IMR-90 (cell line): ENCODE measurements around the gene ITGA5. TPM values are rescaled to one million over a fixed set of nuclear protein-coding genes. Genes with fewer than 3 reads are reported as not detected.

Experiments
- ATAC-seq: fragments of 200-7000 bp; cut with Tn5 transposase; 2 replicates; pipeline ENCODE4 v1.9.1; 2020; ENCODE audit warnings: low read depth, mild to moderate bottlenecking, moderate library complexity
- BruUV-seq: library from RNA; stranded (reverse); fragments of 400-500 nt; replicated peaks from 2 replicates; lab custom pipeline; 2021; lab: Mats Ljungman, UMichigan
- CTCF ChIA-PET: fragments of 300-600 bp; formaldehyde crosslinking; extraction: SDS; loops from one replicate; lab custom pipeline; 2021; ENCODE audit warnings: antibody characterized with exemption; lab: Yijun Ruan, JAX
- POLR2A ChIA-PET: fragments of 300-600 bp; sonication (Branson Sonifier 250); formaldehyde crosslinking; loops from one replicate; lab custom pipeline; 2022; ENCODE audit warnings: antibody characterized with exemption; ENCODE audit not compliant: unreplicated experiment; lab: Charles Lee
- DNase-seq: peaks from one replicate; pipeline ENCODE4 v3.0.0; 2013
- H2AFZ ChIP-seq: replicated peaks from 2 replicates; pipeline ENCODE3; 2013; ENCODE audit warnings: low read length, mild to moderate bottlenecking; ENCODE audit not compliant: poor library complexity
- H2AK5ac ChIP-seq: 2 replicates; pipeline ENCODE4 v1.6.1; 2013; ENCODE audit warnings: low read depth, low read length, inconsistent platforms
- H2AK9ac ChIP-seq: replicated peaks from 2 replicates; pipeline ENCODE3; 2013; ENCODE audit warnings: mild to moderate bottlenecking, low read depth, low read length, moderate library complexity; ENCODE audit not compliant: poor library complexity
- H2BK120ac ChIP-seq: 2 replicates; pipeline ENCODE4 v1.6.1; 2013; ENCODE audit warnings: low read depth, low read length, inconsistent platforms
- H2BK15ac ChIP-seq: 3 replicates; pipeline ENCODE4 v1.6.1; 2013; ENCODE audit warnings: low read depth, low read length, inconsistent platforms
- H2BK20ac ChIP-seq: 2 replicates; pipeline ENCODE4 v1.6.1; 2013; ENCODE audit warnings: low read depth, mild to moderate bottlenecking, inconsistent platforms, low read length, moderate library complexity
- H2BK5ac ChIP-seq: 2 replicates; pipeline ENCODE4 v1.6.1; 2013; ENCODE audit warnings: mild to moderate bottlenecking, low read depth, low read length, inconsistent platforms; ENCODE audit not compliant: poor library complexity, severe bottlenecking
- H3K14ac ChIP-seq: replicated peaks from 2 replicates; pipeline ENCODE4 v1.6.1; 2013; ENCODE audit warnings: low read depth, low read length, inconsistent platforms
- H3K18ac ChIP-seq: 2 replicates; pipeline ENCODE4 v1.6.1; 2013; ENCODE audit warnings: low read depth, low read length, control low read depth
- H3K23ac ChIP-seq: 2 replicates; pipeline ENCODE4 v1.6.1; 2013; ENCODE audit warnings: low read depth, low read length, inconsistent platforms
- H3K27ac ChIP-seq: 2 replicates; pipeline ENCODE4 v1.5.1; 2013; ENCODE audit warnings: mild to moderate bottlenecking, control low read depth, low read length; ENCODE audit not compliant: insufficient read depth
- H3K27me3 ChIP-seq: 2 replicates; pipeline ENCODE4 v1.6.1; 2013; ENCODE audit warnings: low read length; ENCODE audit not compliant: control insufficient read depth, insufficient read depth
- H3K36me3 ChIP-seq: 2 replicates; pipeline ENCODE4 v1.6.1; 2013; ENCODE audit warnings: low read length, mixed read lengths; ENCODE audit not compliant: control insufficient read depth, insufficient read depth
- H3K4ac ChIP-seq: 2 replicates; pipeline ENCODE4 v1.6.1; 2013; ENCODE audit warnings: low read depth, low read length, inconsistent platforms
- H3K4me1 ChIP-seq: 2 replicates; pipeline ENCODE4 v1.6.1; 2013; ENCODE audit warnings: low read length, mixed read lengths; ENCODE audit not compliant: control insufficient read depth, insufficient read depth
- H3K4me2 ChIP-seq: 2 replicates; pipeline ENCODE4 v1.6.1; 2013; ENCODE audit warnings: low read depth, mild to moderate bottlenecking, control low read depth, low read length, moderate library complexity
- H3K4me3 ChIP-seq: 2 replicates; pipeline ENCODE4 v1.5.1; 2013; ENCODE audit warnings: low read depth, mild to moderate bottlenecking, control low read depth, low read length, moderate library complexity; ENCODE audit not compliant: insufficient read depth
- H3K56ac ChIP-seq: 2 replicates; pipeline ENCODE4 v1.6.1; 2013; ENCODE audit warnings: low read length, inconsistent platforms; ENCODE audit not compliant: insufficient read depth; ENCODE audit errors: extremely low read depth
- H3K79me1 ChIP-seq, 2 experiments: 2 replicates each; pipeline ENCODE4 v1.6.1; 2013; ENCODE audit warnings: low read length in 2 of 2, inconsistent platforms in 1 of 2, low read depth in 1 of 2
- H3K9ac ChIP-seq: 2 replicates; pipeline ENCODE4 v1.6.1; 2013; ENCODE audit warnings: low read depth, low read length, control low read depth
- H3K9me1 ChIP-seq: 2 replicates; pipeline ENCODE4 v1.6.1; 2013; ENCODE audit warnings: low read length, inconsistent platforms; ENCODE audit not compliant: insufficient read depth
- H3K9me3 ChIP-seq: 2 replicates; pipeline ENCODE4 v1.6.1; 2013; ENCODE audit warnings: low read length; ENCODE audit not compliant: control insufficient read depth, insufficient read depth
- H4K20me1 ChIP-seq: 2 replicates; pipeline ENCODE4 v1.6.1; 2013; ENCODE audit warnings: low read length, inconsistent platforms; ENCODE audit not compliant: insufficient read depth
- H4K5ac ChIP-seq: 2 replicates; pipeline ENCODE4 v1.6.1; 2013; ENCODE audit warnings: mild to moderate bottlenecking, low read depth, low read length, control low read depth
- H4K8ac ChIP-seq, 2 experiments: 2 replicates each; pipeline ENCODE4 v1.6.1; 2013; ENCODE audit warnings: low read depth in 2 of 2, low read length in 2 of 2, control low read depth in 1 of 2, inconsistent platforms in 1 of 2
- H4K91ac ChIP-seq: 2 replicates; pipeline ENCODE4 v1.6.1; 2013; ENCODE audit warnings: low read depth, low read length, inconsistent platforms; ENCODE audit not compliant: insufficient read depth
- BHLHE40 ChIP-seq: fragments of 150-350 bp; IDR thresholded peaks from 2 replicates; pipeline ENCODE4 v1.6.1; 2016; ENCODE audit warnings: mild to moderate bottlenecking, low read depth, low read length
- CEBPB ChIP-seq: IDR thresholded peaks from 2 replicates; pipeline ENCODE4 v1.6.1; 2012; ENCODE audit warnings: low read depth, low read length, improper control_type of control experiment
- FOS ChIP-seq: fragments of 150-350 bp; IDR thresholded peaks from 2 replicates; pipeline ENCODE4 v1.6.1; 2016; ENCODE audit warnings: low read depth, low read length
- MAFK ChIP-seq: IDR thresholded peaks from 2 replicates; pipeline ENCODE4 v1.6.1; 2012; ENCODE audit warnings: low read depth, low read length, improper control_type of control experiment
- MAZ ChIP-seq: IDR thresholded peaks from 2 replicates; pipeline ENCODE4 v1.6.1; 2012; ENCODE audit warnings: low read depth, mild to moderate bottlenecking, low read length, improper control_type of control experiment, moderate library complexity, borderline replicate concordance
- MXI1 ChIP-seq: IDR thresholded peaks from 2 replicates; pipeline ENCODE4 v1.6.1; 2012; ENCODE audit warnings: low read depth, mild to moderate bottlenecking, low read length, moderate library complexity, borderline replicate concordance
- NFE2L2 ChIP-seq: fragments of 150-350 bp; IDR thresholded peaks from 2 replicates; pipeline ENCODE4 v1.6.1; 2016; ENCODE audit warnings: low read depth, mild to moderate bottlenecking, low read length
- POLR2A ChIP-seq: IDR thresholded peaks from 2 replicates; pipeline ENCODE4 v1.6.1; 2012; ENCODE audit warnings: mild to moderate bottlenecking, low read depth, low read length
- RAD21 ChIP-seq: IDR thresholded peaks from 2 replicates; pipeline ENCODE4 v1.6.1; 2012; ENCODE audit warnings: low read length, improper control_type of control experiment
- RCOR1 ChIP-seq: IDR thresholded peaks from 2 replicates; pipeline ENCODE4 v1.6.1; 2012; ENCODE audit warnings: mild to moderate bottlenecking, low read length, improper control_type of control experiment; ENCODE audit not compliant: insufficient replicate concordance
- RFX5 ChIP-seq: IDR thresholded peaks from 2 replicates; pipeline ENCODE4 v1.8.0; 2012; ENCODE audit warnings: low read depth, mild to moderate bottlenecking, low read length, moderate library complexity
- SMC3 ChIP-seq: fragments of 150-350 bp; IDR thresholded peaks from 2 replicates; pipeline ENCODE4 v1.6.1; 2016; ENCODE audit warnings: low read depth, mild to moderate bottlenecking, antibody characterized with exemption, low read length, moderate library complexity
- WGBS, 2 experiments: methylation state at CpG; one replicate each; pipeline versions ENCODE4 v1.1.5 to v1.1.7; 2013; ENCODE audit warnings: missing lambda C conversion rate in 2 of 2; ENCODE audit not compliant: insufficient read length in 1 of 2; ENCODE audit errors: extremely low coverage in 2 of 2; 5-methylcytosine and 5-hydroxymethylcytosine counted together
- dilution Hi-C: fragments of 300-500 bp; cut with HindIII; formaldehyde crosslinking; loops from one replicate; pipeline ENCODE4 v1.14.3; 2018; ENCODE audit warnings: low sequenced_read_pairs; ENCODE audit not compliant: unreplicated experiment
- in situ Hi-C: fragments of 300-500 bp; cut with MboI; formaldehyde crosslinking; loops from 3 replicates; pipeline ENCODE4 v1.14.3; 2019; ENCODE audit warnings: low sequenced_read_pairs, inconsistent platforms, mixed read lengths
- intact Hi-C: fragments of 100-400 bp; cut with micrococcal nuclease; formaldehyde crosslinking; loops from 2 replicates; pipeline ENCODE4 v1.10.0; 2022
- polyA plus RNA-seq, 3 experiments: library from polyadenylated mRNA; depleted of rRNA; stranded (reverse); fragments of >200 nt; gene quantifications; 2 replicates each; pipeline ENCODE4 v1.2.3, GENCODE V29; 2012; ENCODE audit warnings: low replicate concordance in 1 of 3
- total RNA-seq: library from RNA; depleted of rRNA; stranded (reverse); fragments of >200 nt; gene quantifications from 2 replicates; pipeline ENCODE4 v1.2.3, GENCODE V29; 2012
- TF ChIP-seq, protein P1 (sequence below): fragments of 150-350 bp; IDR thresholded peaks from 2 replicates; pipeline ENCODE4 v1.6.1; 2017; ENCODE audit warnings: mild to moderate bottlenecking, antibody characterized with exemption, low read length, low read depth
- TF ChIP-seq, protein P2 (sequence below): fragments of 150-350 bp; IDR thresholded peaks from 2 replicates; pipeline ENCODE4 v1.6.1; 2016; ENCODE audit warnings: low read depth, mild to moderate bottlenecking, low read length, moderate library complexity, borderline replicate concordance

The ITGA5 gene
- total and polyA plus RNA-seq, 2 of the 4 experiments (the other 2 are of a cell fraction): 159 to 259 TPM

DNA sequence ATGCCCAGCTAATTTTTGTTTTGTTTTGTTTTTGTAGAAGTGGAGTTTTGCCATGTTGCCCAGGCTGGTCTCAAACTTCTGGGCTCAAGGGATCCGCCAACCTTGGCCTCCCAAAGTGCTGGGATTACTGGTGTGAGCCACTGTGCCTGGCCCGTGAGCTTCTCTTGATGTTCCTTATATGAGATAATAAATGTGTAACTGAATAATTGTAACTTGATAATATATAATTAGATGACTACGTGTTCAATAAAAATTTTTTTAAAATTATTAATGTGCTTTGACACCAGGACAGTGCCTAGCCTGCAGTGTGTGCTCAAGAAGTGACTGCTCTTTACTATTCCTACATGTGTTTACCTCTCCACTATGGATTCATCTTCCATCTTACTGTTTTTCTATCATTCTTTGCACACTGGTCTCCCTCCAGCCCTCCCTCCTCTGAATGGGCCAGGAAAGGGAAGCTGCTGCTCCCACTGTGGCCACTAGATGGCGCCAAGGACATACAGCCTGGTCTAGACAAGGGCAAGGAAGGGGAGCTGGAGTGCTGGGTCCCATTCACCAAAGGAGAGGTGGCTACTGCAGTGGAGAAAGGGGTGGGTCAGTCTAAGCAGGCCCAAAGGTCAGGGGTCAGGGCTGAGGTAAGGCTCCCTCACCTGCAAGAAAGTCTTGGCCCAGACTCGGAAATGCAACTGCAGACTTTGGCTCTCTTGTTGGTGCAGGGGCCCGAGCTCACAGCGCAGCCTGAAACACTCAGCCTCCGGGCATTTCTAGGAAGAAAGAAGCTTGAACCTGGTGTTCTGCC lies 19.9 kb downstream of the ITGA5 start:
- in situ Hi-C loops (loop anchor here (5.0 kb wide), 1 partner anchor 43 kb away; no protein-coding TSS in a partner anchor), intact Hi-C loops (loop anchor here (1.0 kb wide), 1 partner anchor 40 kb away; no protein-coding TSS in a partner anchor), dilution Hi-C loops (no loop called here)
- no peak overlapping the region for H3K18ac ChIP-seq
- no peak overlapping the region for H3K4me2 ChIP-seq
- no peak overlapping the region for H3K27ac ChIP-seq
- H3K36me3 ChIP-seq: peaks cover 85% of the 10 kb centered on the region
- H3K4me3 ChIP-seq: no peak overlapping the region
- no peak overlapping the region for H3K9ac ChIP-seq
- no TSS peak for BruUV-seq
- H3K9me1 ChIP-seq: no peaks in the 10 kb centered on the region
- no peak overlapping the region for H4K5ac ChIP-seq
- H3K4ac ChIP-seq: no peak overlapping the region
- H3K27me3 ChIP-seq: no peaks in the 10 kb centered on the region
- H2AK9ac ChIP-seq: no peak overlapping the region
- no peak overlapping the region for H2BK120ac ChIP-seq
- WGBS, 2 experiments: 81% methylated on average over 5 of the region's 8 CpGs; no CpG with 5 or more reads in 1 of the 2 experiments
- ChIA-PET POLR2A (interaction anchor here (0.5 kb wide), 1 partner anchor 20 kb away, joined by 3 read pairs; no protein-coding TSS in a partner anchor), CTCF (interaction anchor here (0.7 to 5.0 kb wide), 19 partner anchors 10 to 52 kb away, joined by 3 to 77 read pairs (median 5); no protein-coding TSS in a partner anchor)
- no peak overlapping the region for H3K23ac ChIP-seq
- peaks cover 29 to 58% of the 10 kb centered on the region in 2 experiments; a peak in 3 of 4 replicates for H3K79me1 ChIP-seq
- no peak overlapping the region for H3K56ac ChIP-seq
- ATAC-seq: peak; percentile 96
- H2AK5ac ChIP-seq: no peak overlapping the region
- no peak overlapping the region for H4K8ac ChIP-seq
- peaks cover 63% of the 10 kb centered on the region for H4K20me1 ChIP-seq
- no peak overlapping the region for H4K91ac ChIP-seq
- no peak overlapping the region for H2AFZ ChIP-seq
- no peaks in the 10 kb centered on the region for H3K4me1 ChIP-seq
- no peak overlapping the region for H2BK20ac ChIP-seq
- DNase-seq: peak; percentile 78
- no peaks in the 10 kb centered on the region for H3K9me3 ChIP-seq
- H3K14ac ChIP-seq: no peak overlapping the region
- H2BK5ac ChIP-seq: no peak overlapping the region
- H2BK15ac ChIP-seq: no peak overlapping the region
- TF ChIP-seq POLR2A (no peak), RFX5 (no peak), BHLHE40 (no peak), FOS (no peak), RAD21 (peak; percentile 97), MAFK (no peak), NFE2L2 (no peak), SMC3 (peak; percentile 98), MAZ (peak; percentile 76; the same call in 1 of the 2 replicates), RCOR1 (no peak), MXI1 (no peak), CEBPB (no peak)
- TF ChIP-seq, protein P1, sequence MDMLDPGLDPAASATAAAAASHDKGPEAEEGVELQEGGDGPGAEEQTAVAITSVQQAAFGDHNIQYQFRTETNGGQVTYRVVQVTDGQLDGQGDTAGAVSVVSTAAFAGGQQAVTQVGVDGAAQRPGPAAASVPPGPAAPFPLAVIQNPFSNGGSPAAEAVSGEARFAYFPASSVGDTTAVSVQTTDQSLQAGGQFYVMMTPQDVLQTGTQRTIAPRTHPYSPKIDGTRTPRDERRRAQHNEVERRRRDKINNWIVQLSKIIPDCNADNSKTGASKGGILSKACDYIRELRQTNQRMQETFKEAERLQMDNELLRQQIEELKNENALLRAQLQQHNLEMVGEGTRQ: no peak
- TF ChIP-seq, protein P2, sequence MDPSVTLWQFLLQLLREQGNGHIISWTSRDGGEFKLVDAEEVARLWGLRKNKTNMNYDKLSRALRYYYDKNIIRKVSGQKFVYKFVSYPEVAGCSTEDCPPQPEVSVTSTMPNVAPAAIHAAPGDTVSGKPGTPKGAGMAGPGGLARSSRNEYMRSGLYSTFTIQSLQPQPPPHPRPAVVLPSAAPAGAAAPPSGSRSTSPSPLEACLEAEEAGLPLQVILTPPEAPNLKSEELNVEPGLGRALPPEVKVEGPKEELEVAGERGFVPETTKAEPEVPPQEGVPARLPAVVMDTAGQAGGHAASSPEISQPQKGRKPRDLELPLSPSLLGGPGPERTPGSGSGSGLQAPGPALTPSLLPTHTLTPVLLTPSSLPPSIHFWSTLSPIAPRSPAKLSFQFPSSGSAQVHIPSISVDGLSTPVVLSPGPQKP: no peak
